Dedifferentiated amniotic fluid mesenchymal stem cell (primary cell): ENCODE results near the gene UBE2R2.

ENCODE experiments used
- DNase-seq: peaks from one replicate; pipeline ENCODE4 v3.0.0-alpha.2; 2016; ENCODE audit errors: extremely low spot score

The UBE2R2 gene

DNA sequence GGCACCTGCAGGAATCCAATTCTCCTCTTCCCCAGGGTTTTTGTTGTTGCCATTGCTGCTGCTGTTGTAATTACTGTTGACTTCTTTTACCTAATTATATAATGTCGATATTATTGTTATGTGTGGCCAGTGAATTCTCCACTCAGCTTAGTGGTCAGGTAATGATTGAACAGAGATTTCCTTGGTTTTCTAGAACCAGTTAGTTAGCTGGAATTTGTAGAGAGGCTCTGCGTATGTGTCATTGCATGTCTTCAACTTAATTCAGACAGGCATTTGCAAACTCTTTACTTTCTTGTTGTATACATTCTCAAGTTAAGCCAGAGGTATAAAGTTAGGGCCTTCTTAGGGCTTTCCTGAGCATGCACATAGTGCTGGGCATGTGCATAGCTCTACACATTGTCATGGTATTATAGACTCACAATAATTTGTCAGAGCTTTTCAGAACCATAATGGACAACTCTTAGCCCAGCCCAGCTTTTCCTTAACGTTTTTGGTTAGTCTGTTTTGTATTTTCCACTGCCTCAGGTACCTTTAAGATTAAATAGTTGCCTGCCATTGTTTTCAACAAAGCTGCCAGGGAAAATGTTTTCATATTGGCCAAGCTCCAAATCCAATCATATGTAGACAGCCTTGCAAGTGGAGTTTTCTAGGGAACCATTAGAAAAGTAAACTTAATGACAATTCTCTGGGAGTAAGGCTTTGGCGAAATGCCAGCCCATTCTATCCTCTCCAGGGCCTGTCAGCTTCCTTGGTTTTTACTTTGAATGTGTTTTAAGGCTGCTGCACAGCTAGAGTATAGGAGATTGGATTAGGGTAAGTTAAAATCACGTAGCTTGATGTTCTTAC is 68.1 kb downstream of the UBE2R2 start:
- no peak for DNase-seq

DNA sequence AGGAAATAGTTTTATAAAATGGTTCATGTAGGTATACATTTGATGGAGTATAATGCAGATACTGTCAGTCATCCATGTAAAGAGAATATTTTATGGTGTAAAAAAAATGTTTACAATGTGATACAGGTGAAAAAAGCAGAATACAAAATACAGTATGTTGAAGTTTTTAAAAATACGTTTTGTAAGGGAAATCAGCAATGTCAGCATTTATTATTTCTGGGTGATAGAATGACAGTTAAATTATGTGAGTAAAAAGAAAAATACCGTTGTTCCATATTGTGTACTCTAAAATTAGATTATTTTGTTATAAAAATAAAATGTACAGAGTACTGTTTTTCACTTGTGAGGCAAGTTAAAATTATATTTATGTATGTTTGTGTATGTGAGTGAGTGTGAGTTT is 69.0 kb downstream of the UBE2R2 start:
- DNase-seq = no peak

DNA sequence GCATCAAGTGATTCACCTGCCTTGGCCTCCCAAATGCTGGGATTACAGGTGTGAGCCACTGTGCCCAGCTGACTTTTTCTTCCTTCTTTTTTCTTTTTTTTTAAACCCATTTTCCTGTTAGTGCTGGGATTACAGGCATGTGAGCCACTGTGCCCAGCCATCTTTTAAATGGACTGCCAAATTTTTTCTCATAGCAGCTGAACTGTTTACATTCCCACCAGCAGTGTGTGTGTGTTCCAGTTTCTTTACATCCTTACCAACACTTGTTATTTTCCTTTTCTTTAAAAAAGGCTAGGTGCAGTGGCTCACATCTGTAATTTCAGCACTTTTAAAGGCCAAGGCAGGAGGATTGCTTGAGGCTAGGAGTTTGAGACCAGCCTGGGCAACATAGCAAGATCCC is 76.9 kb downstream of the UBE2R2 start:
- DNase-seq = no peak

DNA sequence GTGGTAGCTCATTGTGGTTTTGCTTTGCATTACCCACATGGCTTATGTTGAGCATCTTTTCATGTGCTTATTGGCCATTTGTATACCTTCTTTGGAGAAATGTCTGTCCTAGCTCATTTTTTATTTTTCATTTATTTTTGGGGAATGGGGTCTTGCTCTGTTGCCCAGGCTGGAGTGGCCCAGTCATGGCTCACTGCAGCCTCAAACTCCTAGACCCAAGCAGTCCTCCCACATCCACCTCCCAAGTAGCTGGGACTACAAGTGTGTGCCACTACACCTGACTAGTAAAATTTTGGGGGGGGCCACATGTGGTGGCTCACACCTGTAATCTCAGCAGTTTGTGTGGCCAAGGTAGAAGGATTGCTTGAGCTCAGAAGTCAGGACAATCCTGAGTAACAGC is 77.4 kb downstream of the UBE2R2 start:
- DNase-seq = no peak

DNA sequence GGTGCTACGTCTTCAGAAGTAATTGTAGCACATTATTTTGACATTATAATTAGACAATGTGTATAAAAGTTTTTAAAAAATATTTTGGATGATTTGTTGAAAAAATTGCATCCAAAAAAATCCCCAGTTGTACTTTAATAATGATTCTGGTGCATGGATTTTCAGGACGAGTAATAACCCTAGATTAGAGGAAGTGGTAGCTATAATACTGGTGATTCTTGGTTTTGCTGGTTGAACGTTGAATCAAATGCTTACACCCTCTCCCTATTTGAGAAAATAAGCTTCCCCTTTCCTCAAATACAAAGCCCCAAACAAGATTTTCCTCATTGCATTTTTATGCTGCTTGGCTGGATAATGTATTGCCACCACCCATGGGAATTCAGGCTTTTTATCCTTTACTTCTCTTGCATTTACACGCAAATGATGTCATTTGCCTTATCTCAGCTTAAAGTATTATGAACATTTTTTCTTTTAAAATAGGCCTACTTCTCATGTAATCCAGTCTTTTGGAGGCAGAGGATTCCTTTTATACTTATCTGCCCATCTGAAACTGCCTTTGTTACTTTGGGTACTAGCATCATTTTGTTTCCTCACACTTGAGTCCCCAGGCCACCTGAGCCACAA is 86.3 kb downstream of the UBE2R2 start:
- DNase-seq = peak; percentile 30

DNA sequence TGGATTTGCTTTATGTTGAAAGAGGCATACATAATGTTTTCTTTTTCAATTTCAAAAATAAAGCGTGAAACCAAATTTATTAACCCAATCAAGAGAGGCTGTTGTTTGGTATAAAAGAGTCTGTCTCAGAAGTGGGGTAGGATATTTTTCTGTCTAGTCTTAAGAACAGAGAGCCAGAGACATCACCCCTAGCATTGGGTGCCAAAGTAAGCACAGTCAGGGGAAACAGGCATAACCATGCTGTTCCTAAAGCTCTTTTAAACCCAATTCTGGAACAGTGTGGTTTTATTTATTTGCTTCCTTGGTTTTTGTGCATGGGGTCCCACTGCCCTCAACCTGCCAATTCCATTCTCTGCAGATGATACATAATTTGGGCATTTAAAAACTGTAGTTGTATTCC is 88.2 kb downstream of the UBE2R2 start:
- DNase-seq = no peak

DNA sequence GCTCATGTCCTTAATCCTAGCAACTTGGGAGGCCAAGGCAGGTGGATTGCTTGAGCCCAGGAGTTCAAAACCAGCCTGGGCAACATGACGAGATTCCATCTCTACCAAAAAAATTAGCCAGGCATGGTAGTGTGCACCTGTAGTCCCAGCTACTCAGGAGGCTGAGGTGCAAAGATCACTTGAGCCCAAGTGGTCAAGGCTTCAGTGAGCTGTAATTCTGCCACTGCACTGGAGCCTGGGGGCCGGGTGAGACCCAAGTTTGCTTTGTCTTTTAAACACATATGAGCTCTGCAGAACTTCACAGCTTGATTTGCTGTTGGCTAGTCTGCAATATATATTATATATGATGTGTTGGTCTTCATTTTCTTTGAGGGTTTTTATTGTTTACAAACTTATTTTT is 89.8 kb downstream of the UBE2R2 start:
- no peak for DNase-seq

DNA sequence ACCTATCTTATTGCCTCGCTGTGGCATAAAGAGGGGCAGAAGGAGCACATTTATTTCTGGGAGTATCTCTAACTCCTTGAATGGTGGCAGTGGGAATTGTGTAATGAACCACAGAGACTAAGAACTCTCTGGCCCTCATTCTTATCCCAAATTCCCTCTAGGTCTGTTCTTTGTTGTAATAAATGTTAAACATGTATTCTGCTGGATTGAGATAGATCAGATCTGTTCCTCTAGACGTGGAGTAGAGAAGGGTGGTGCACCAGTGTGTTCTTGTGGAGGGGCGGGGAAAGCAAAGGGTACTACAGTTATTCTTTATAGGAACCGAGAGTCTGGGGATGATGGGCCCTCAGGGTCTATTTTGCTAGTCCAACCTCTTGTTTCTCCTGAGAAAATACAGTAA is 90.4 kb downstream of the UBE2R2 start:
- no peak for DNase-seq

DNA sequence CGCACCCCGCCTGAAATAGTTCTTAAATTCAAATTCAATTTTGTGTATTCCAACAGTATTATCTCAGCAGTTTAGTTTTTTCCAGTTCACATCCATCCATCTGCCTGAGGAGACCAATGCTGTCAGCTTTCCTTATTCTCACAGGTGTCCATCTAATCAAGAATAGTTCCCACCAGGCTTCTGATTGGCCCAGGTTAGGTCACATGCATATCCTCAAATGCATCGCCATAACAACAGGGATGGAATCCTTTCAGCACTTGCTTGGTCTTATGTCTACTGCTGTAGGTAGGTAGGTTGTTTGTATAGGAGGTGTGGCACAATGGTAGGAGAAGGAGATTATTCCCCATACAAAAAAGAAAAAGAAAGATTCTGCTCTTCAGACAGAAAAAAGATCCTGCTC is 91.2 kb downstream of the UBE2R2 start:
- DNase-seq = no peak

DNA sequence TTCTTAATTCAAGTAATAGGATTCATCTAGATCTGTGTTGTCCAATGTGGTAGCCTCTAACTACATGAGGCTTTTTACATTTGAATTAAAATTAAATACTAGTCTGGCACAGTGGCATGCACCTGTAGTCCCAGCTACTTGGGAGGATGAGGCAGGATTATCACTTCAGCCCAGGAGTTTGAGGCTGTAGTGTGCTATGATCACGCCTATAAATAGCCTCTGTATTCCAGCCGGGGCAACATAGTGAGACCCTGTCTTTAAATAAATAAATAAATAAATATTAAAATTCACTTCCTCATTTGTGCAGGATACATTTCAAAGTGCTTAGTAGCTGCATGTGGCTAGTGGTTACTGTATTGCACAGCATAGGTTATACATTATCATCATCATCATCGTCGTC is 91.8 kb downstream of the UBE2R2 start:
- no peak for DNase-seq

DNA sequence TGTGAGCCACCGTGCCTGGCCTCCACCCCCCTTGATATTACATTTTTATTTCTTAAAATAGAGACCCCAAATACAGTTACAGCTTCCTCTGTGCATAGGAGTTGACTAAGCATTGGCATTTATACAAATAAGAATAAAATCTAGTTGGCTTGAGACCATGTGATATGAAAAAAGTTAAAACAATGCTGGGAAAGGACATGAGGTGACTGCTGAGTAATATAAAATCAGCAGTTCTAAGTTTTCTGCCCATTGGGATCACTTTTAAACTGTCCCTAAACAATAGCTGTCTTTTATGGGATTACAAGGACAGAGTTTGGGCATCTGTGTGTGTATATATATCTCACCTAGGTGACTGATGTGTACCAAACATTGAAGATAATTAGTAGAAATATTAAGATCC is 96.6 kb downstream of the UBE2R2 start:
- no peak for DNase-seq

DNA sequence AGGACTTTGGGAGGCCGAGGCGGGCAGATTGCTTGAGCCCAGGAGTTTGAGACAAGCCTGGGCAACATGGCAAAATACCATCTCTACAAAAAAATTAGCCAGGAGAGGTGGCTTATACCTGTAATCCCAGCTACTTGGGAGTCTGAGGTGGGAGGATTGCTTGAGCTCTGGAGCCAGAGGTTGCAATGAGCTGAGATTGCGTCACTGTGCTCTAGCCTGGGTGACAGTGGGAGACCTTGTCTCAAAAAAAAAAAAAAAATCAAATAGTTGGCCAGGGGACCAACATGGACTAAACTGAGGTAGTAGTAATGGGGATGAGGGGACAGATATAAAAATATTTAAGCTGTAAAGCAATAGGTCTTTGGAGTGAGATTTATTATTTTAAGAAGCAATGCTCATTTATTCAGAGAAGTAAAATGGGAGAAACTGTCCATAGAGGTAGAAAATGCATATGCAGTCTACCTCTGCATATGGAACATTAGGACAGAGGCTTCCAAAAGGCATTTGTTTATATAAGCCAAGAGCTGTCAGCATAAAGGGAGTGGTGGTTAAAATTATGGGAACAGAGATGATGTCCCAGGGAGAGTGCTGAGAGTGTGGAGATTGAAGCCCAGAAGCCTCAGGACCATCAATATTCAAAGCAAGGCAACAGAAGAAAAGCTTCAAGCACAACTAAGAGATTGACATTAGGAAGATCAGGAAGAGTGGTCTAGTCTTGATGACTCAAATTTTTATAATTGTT is 98.1 kb downstream of the UBE2R2 start:
- no peak for DNase-seq

DNA sequence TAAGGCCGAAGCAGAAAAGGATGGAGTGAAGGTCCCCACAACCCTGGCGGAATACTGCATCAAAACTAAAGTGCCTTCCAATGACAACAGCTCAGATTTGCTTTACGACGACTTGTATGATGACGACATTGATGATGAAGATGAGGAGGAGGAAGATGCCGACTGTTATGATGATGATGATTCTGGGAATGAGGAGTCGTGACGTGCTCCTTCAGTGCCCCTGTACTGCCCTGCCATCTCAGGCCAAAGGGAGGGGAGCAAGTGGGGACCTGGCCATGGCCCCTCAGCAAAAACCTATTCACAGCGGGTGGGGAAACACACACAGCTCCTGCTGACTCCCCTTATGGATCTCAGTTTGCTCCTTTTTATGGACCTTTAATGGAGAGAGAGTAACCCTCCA is 100.1 kb downstream of the UBE2R2 start:
- DNase-seq = no peak

DNA sequence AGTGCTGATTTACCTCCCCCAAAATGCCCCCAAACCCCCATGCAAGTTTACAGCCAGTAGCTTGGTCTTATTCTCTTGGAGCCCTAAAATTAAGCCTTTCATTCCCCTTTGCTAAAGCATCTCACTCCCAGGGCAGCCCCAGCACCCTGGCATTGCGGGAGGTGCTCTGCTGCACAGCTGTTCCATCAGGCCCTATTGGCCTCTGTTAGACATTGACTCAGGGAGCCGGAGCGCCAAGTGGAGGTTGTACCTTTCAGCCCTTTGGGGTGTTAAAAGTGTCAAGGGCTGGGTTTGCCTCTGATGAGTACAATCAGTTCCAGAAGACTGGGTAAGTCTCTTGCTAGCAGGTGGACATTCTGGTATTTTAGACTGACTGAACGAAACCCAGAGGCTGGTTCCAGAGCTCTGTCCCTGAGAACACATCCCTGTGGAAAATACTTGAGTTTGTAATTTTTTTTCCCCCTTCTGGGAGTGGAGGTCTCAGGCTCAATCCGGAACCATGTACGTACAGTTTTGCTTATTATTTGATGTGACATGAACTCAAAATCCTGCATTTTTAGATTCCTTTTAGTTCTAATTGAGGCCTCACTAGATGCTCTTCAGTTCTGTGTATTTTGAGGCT is 102.4 kb downstream of the UBE2R2 start:
- DNase-seq = no peak

DNA sequence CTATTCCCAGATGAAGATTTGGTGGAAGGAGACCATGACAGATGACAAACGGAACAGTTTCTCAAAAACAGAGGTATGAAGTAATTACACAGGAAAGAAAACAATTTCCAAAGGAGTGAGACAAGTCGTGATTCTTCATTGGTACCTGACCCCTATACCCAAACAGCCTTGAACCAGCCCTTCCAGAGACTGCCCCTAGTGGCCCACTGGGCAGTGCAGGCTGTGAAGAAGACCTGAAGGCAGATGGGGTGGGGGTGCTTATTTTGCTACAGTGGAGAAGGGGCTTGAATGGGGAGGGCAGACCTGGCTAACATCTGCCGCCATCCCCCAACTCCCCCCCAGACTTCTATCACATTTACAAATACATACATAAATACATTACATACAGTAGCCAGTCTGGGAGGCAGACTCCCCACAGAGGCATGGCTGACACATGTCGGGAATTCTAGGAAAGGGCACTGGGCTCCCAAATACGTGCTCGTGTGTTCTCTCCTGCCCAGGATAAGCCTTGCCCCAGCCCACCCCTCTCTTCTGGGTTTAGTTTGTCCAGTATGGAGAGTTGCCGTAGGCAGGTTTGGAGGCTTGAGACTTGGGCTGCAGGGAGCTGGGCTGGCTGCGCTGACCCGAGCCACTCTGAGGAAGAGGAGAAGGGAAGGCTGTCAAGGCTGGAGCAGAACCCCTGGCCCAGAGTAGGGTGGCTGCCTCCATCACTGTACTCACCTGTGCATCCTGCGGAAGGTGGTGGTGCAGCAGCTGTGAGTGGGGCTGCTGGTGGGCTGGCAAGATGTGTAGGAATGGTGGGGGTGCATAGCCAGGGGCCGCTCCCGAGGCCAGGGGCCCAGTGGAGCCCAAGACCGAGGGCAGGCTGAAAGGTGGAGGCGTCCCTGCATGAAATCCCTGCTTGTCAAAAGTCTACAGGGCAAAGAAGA is 105.3 kb downstream of the UBE2R2 start:
- DNase-seq = no peak

DNA sequence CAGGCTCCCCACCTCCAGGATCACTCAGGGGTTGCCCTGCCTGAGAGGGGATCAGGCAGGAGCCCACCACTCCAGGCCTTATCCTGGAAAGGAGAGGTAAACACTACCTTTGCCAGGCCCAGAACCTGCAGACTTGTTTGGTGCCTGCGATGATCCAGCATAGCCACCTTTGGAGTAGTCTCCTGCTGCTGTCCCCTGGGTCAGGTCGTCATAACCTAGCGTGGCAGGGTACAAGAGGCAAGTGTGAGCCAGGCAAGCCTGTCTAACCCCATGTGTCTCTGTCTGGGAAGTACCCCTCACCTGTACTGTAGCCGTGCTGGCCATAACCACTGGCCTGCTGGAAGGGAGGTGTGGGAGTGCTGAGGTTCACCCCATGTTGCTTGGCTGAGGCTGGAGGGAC is 106.1 kb downstream of the UBE2R2 start:
- no peak for DNase-seq

DNA sequence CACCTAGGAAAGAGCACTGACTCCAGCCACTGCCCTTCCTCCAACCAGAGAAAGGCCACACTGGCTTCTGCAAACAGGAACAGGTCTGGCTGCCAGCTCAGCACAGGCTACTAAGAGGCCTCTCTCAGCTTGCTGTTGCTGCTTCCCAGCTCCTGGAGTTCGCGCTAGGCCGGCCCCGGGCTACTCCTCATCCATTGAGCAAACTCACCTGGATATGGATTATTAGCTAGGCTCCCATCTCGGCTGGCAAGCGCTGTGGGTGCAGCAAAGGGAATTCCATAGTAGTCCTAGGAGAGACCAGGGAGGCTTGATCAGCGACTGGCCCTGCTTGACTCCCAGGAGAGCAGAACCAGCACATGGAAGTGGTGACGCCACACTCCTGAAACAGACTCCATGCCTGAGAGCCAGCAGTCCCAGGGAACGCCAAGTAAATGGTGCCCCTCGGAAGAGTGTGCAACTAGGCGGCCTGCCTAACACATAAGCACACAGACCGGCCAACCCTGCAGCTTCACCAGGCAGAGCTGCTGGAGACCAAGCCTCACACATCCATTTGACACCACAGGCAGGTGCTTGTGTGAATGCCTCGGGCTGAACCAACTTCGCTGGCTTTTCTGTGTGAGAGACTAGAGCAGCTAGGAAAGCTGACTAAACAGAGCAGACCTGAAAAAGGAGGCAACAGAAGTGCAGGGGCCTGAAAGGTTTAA is 107.2 kb downstream of the UBE2R2 start:
- DNase-seq = no peak

DNA sequence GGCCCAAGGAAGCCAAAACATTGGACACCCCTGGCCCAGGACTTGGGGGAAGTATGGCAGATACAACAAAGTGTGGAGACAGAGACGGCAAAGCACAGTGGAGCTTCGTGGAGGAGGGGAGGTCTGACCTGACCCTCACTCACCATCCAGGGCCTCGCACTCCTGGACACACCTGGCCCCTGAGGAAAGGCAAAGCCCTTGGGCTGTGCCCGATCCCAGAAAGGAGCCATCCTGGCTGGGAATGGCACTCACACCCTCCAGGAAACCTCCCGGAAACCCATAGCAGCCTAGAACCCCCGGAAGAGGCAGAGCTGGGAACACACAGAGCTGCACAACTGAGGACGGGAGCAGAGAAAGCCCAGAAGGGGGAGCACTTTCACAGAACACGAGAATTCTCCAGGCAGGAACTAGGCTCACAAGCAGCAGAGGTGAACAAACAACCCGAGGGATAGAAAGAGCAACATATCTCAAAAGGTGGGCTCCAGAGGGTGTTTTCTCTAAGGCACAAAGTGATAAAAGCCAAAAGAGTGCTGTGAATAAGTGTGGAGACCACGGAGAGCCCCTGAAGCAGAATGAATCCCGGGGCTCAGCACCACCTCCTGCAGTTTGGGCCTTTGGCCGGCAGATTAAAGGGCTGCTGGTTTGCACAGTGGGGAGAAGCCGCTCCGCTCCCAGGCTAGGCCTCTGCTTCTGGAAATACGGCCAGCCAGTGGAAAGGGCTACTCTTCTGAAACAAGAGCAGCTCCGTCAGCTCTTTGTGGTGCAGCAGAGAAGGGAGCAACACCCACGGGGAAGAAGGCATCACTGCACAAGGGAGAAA is 108.2 kb downstream of the UBE2R2 start:
- DNase-seq = peak; percentile 24

DNA sequence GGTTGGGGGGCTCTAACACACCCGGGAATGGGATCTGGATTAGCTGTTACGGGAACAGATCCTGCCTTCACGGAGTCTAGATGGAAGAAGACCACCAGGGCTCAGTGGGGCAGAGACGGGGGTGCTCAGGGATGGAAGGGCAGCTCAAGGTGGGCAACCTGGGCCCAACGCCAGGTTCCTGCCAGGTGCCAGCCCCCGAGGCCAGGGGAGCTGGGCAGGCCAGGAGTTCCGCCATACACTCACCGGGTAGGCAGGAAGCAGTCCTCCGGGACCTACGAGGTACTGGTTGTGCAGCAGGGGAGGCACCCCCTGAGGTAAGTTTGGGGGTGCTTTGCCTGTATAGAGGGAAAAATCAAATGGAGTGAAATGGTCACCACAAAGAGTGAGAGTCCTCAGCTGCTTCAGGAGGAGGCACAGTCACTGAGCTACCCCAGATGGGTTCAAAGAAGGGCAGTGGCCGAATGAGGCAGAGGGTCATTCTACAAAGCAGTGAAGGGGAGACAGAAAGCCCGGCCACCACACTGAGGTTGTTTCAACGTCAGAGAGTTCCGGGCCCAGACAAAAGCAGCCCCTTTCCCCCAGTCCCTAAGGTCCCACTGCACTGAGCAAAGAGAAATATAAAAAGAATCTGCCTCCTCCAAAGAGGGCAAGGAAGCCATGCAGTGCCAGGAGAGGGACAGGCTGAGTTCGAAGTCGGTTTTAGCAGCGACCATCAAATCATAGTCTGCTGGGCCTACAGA is 110.0 kb downstream of the UBE2R2 start:
- DNase-seq = no peak
